ENCODE results near the gene GNAI2.
"Not testable (repeated sequence)": the region's sequence is repeated elsewhere in the genome, so short reads cannot be mapped to it uniquely, and the experiment has no call there.

The GNAI2 gene

DNA sequence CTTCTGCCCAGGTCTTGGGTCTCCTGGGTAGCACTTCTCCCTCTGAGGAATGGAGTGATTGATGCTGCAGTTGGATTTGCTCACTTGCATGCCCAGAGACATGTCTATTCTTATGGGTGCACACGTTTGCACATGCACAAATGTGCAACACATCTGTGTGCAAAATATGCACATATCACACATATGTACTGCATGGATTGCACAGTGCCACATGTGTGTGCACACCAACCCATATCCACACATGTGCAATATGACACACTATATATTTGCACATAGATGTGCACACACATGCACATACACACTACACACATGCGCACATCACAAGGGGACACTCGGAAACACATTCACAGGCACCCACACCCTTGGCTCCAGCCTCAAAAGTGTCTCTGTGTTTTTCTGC, 32.3 kb downstream of the GNAI2 start:
- no peak for TF ChIP-seq CTCF (IDR thresholded peaks at IDR 0.05; ENCODE audit: borderline replicate concordance, control extremely low read depth, extremely low read depth, insufficient read depth, missing control alignments)
- no peak for DNase-seq (ENCODE audit: low spot score)
- in situ Hi-C loops (cut with MboI; ENCODE audit: low sequenced_read_pairs, unreplicated experiment), result no loop called here

DNA sequence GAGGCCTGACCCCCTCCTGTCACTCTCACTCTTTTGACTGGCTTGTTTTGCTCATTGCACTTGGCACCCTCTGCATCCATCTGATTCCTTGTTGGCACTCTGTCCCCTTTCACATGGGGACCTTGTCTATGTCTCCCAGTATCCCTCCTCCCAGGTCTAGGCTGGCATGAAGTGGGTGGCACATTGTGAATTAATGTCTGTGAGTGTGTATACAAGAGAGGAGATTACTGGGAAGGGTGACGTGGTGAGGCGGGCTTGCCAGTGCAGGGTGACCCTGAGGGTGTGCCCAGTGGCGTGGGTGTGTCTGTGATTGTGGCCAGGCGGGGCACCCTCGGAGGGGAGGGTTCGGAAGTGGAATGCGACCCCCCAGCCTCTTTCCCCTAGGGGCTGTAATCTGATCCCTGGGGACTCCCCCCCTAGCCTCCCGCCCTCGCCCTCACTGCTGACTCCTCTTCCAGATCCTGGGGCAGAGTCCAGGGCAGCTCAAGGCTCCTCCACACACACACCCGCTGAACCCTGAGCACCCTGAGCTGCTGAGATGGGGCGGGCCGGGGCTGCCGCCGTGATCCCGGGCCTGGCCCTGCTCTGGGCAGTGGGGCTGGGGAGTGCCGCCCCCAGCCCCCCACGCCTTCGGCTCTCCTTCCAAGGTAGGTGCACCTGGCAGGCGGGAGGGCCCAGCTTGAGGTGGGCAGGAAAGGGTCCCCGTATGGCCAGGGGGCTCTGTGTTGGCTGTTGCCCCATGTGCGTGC, 32.9 kb downstream of the GNAI2 start, which contains the start of gene SEMA3B:
Gene SEMA3B (plus strand): TSS at position 445 of the 749 bp plus-strand sequence. CDS start 94 bp downstream, at position 539.
- TF ChIP-seq CTCF (IDR thresholded peaks at IDR 0.05; ENCODE audit: borderline replicate concordance, control extremely low read depth, extremely low read depth, insufficient read depth, missing control alignments), result no peak
- DNase-seq (ENCODE audit: low spot score), result no peak
- in situ Hi-C loops (cut with MboI; ENCODE audit: low sequenced_read_pairs, unreplicated experiment), result no loop called here

- DNase-seq (ENCODE audit: low spot score), result no peak
- TF ChIP-seq CTCF (IDR thresholded peaks at IDR 0.05; ENCODE audit: borderline replicate concordance, control extremely low read depth, extremely low read depth, insufficient read depth, missing control alignments), result no peak
- in situ Hi-C loops (cut with MboI; ENCODE audit: low sequenced_read_pairs, unreplicated experiment), result no loop called here
These were observed 33.5 kb downstream of the GNAI2 start for GRCh38 chr3:50269460-50269859.

DNA sequence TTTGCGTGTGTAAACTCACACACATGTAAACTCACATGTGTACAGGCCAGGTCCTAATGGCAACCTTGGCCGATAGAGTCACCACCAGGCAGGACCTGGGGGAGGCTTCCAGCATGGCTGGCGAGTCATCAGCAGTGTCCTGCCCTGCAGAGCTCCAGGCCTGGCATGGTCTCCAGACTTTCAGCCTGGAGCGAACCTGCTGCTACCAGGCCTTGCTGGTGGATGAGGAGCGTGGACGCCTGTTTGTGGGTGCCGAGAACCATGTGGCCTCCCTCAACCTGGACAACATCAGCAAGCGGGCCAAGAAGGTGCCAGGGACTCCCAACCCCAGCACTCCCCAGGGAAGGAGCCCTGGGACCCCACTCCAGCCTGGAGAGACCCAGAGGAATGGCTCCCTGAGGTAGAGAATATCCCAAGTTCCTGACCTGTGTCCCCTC, 34.0 kb downstream of the GNAI2 start:
- DNase-seq (ENCODE audit: low spot score), result no peak
- TF ChIP-seq CTCF (IDR thresholded peaks at IDR 0.05; ENCODE audit: borderline replicate concordance, control extremely low read depth, extremely low read depth, insufficient read depth, missing control alignments), result no peak
- in situ Hi-C loops (cut with MboI; ENCODE audit: low sequenced_read_pairs, unreplicated experiment), result loop anchor here (5.0 kb wide), 1 partner anchor 78 kb away; the partner anchor contains the start of gene GNAT1

DNA sequence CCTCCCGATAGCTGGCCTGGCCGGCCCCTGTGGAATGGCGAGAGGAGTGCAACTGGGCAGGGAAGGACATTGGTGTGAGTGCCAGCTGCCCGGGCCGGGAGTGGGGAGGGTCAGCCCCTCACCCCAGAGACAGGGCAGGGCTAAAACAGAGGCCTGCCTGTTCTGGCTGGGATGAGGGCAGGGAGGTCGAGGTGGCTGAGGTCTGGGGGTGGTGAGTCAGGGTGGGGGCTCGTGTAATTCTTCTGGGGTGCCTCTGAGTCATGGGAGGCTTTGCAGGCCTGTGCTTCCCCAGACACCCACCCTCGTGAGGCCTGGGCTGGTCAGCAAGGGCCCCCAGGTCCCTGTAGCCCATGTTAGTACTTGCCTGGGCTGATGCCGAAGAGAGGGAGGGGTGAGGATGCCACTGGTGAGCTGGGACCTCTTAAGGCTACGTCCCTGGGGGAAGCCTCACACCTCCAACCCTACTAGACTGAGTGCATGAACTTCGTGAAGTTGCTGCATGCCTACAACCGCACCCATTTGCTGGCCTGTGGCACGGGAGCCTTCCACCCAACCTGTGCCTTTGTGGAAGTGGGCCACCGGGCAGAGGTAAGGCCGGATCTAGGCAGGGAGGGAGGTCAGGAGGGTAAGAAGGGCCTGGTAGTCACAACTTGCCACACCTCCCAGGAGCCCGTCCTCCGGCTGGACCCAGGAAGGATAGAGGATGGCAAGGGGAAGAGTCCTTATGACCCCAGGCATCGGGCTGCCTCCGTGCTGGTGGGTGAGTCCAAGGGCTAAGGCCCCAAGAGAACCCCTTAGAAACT, 34.6 kb downstream of the GNAI2 start:
- DNase-seq (ENCODE audit: low spot score), result no peak
- in situ Hi-C loops (cut with MboI; ENCODE audit: low sequenced_read_pairs, unreplicated experiment), result loop anchor here (5.0 kb wide), 1 partner anchor 78 kb away; the partner anchor contains the start of gene GNAT1
- TF ChIP-seq CTCF (IDR thresholded peaks at IDR 0.05; ENCODE audit: borderline replicate concordance, control extremely low read depth, extremely low read depth, insufficient read depth, missing control alignments), result no peak

GRCh38 chr3:50271314-50271936, 35.4 kb downstream of the GNAI2 start:
- in situ Hi-C loops (cut with MboI; ENCODE audit: low sequenced_read_pairs, unreplicated experiment), result loop anchor here (5.0 kb wide), 1 partner anchor 79 kb away; the partner anchor contains the start of gene GNAT1
- no peak for DNase-seq (ENCODE audit: low spot score)
- TF ChIP-seq CTCF (IDR thresholded peaks at IDR 0.05; ENCODE audit: borderline replicate concordance, control extremely low read depth, extremely low read depth, insufficient read depth, missing control alignments), result no peak

DNA sequence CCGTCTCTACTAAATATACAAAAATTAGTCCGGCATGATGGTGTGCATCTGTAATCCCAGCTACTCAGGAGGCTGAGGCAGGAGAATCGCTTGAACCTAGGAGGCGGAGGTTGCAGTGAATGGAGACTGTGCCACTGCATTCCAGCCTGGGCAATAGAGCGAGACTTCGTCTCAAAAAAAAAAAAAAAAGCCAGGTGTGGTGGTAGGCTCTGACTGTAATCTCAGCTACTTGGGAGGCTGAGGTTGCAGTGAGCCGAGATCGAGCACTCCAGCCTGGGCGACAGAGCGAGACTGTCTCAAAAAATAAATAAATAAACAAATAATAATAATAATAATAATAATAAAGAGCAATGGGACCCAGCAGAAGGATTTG, 36.5 kb downstream of the GNAI2 start:
- in situ Hi-C loops (cut with MboI; ENCODE audit: low sequenced_read_pairs, unreplicated experiment), result loop anchor here (5.0 kb wide), 1 partner anchor 80 kb away; the partner anchor contains the start of gene GNAT1
- DNase-seq (ENCODE audit: low spot score), result not testable (repeated sequence)
